ENCODE data around the gene OXNAD1. TPM values are rescaled to one million over a fixed set of nuclear protein-coding genes. Genes with fewer than 3 reads are reported as not detected.

The OXNAD1 gene
- total RNA-seq, 1 donor from 2014 or later = 18.5 TPM

DNA sequence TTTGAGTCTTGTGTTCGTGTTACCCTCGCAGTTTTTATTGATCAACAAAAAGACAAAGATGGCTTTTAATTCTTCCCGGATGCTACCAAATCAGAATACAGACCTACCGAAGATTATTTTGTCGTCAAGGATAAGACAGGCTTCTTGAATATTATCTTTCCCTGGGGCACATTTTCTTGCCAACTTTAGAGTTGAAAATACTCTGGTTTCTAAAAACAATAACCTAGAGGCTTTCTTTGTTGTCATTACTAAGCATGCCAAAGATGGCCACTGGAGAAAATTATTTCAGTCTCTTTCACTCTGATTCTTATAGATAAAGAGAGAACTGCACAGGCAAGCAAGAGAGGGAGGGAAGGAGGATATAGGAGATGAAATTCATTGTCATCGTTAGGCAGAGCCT is 33.9 kb downstream of the OXNAD1 start:
- no peak overlapping the region for H3K4me3 Mint-ChIP-seq (ENCODE audit: low read depth)
- no peak overlapping the region for H3K27ac Mint-ChIP-seq
- no peak for DNase-seq (ENCODE audit: low spot score, unreplicated experiment)
- H3K27me3 Mint-ChIP-seq = no peaks in the 10 kb centered on the region
- no peaks in the 10 kb centered on the region for H3K4me1 Mint-ChIP-seq (ENCODE audit: low read depth)
- no peak for TF ChIP-seq CTCF (IDR thresholded peaks at IDR 0.05; ENCODE audit: unreplicated experiment)
- peaks cover 9% of the 10 kb centered on the region for H3K9me3 Mint-ChIP-seq (ENCODE audit: low read depth)
- peaks cover 45% of the 10 kb centered on the region for H3K36me3 Mint-ChIP-seq (ENCODE audit: insufficient read depth)

GRCh38 chr3:16299746-16300145 is 34.7 kb downstream of the OXNAD1 start:
- H3K4me1 Mint-ChIP-seq (ENCODE audit: low read depth) = peaks cover 2% of the 10 kb centered on the region
- no peaks in the 10 kb centered on the region for H3K27me3 Mint-ChIP-seq
- H3K27ac Mint-ChIP-seq = no peak overlapping the region
- TF ChIP-seq CTCF (IDR thresholded peaks at IDR 0.05; ENCODE audit: unreplicated experiment) = no peak
- H3K36me3 Mint-ChIP-seq (ENCODE audit: insufficient read depth) = peaks cover 44% of the 10 kb centered on the region
- H3K9me3 Mint-ChIP-seq (ENCODE audit: low read depth) = peaks cover 9% of the 10 kb centered on the region
- no peak overlapping the region for H3K4me3 Mint-ChIP-seq (ENCODE audit: low read depth)
- DNase-seq (ENCODE audit: low spot score, unreplicated experiment) = no peak

- Mint-ChIP-seq H3K4me1 (ENCODE audit: low read depth) (peaks cover 2% of the 10 kb centered on the region), H3K27ac (no peak overlapping the region), H3K4me3 (ENCODE audit: low read depth) (no peak overlapping the region), H3K27me3 (no peaks in the 10 kb centered on the region), H3K9me3 (ENCODE audit: low read depth) (peaks cover 9% of the 10 kb centered on the region), H3K36me3 (ENCODE audit: insufficient read depth) (peaks cover 40% of the 10 kb centered on the region)
- no peak for TF ChIP-seq CTCF (IDR thresholded peaks at IDR 0.05; ENCODE audit: unreplicated experiment)
- DNase-seq (ENCODE audit: low spot score, unreplicated experiment) = no peak
Observed at GRCh38 chr3:16300307-16300706, 35.3 kb downstream of the OXNAD1 start.

GRCh38 chr3:16300881-16301359 is 35.9 kb downstream of the OXNAD1 start:
- peaks cover 34% of the 10 kb centered on the region for H3K36me3 Mint-ChIP-seq (ENCODE audit: insufficient read depth)
- H3K4me3 Mint-ChIP-seq (ENCODE audit: low read depth) = no peak overlapping the region
- H3K4me1 Mint-ChIP-seq (ENCODE audit: low read depth) = peaks cover 2% of the 10 kb centered on the region
- TF ChIP-seq CTCF (IDR thresholded peaks at IDR 0.05; ENCODE audit: unreplicated experiment) = no peak
- no peak for DNase-seq (ENCODE audit: low spot score, unreplicated experiment)
- no peaks in the 10 kb centered on the region for H3K27me3 Mint-ChIP-seq
- peak overlapping the region; percentile 39 for H3K27ac Mint-ChIP-seq
- peaks cover 9% of the 10 kb centered on the region for H3K9me3 Mint-ChIP-seq (ENCODE audit: low read depth)

DNA sequence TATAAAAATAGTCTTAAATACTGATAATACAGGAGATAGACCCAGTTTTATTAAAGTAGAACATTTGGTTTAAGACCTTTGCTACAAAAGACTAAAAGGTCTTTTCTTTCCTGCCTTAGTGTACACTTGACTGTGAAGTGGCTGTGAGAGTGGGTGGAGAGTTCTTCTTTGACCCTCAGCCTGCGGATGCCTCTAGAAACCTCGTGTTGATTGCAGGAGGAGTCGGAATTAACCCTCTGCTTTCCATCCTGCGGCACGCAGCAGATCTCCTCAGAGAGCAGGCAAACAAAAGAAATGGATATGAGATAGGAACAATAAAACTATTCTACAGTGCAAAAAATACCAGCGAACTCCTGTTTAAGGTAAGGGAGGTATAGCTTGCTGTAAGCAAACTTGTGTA is 36.5 kb downstream of the OXNAD1 start:
- peaks cover 2% of the 10 kb centered on the region for H3K4me1 Mint-ChIP-seq (ENCODE audit: low read depth)
- no peak overlapping the region for H3K4me3 Mint-ChIP-seq (ENCODE audit: low read depth)
- TF ChIP-seq CTCF (IDR thresholded peaks at IDR 0.05; ENCODE audit: unreplicated experiment) = no peak
- no peak overlapping the region for H3K27ac Mint-ChIP-seq
- peaks cover 28% of the 10 kb centered on the region for H3K36me3 Mint-ChIP-seq (ENCODE audit: insufficient read depth)
- DNase-seq (ENCODE audit: low spot score, unreplicated experiment) = no peak
- H3K9me3 Mint-ChIP-seq (ENCODE audit: low read depth) = peaks cover 6% of the 10 kb centered on the region
- no peaks in the 10 kb centered on the region for H3K27me3 Mint-ChIP-seq
